Stimulated activated CD4-positive, alpha-beta T cell treated with anti-CD3 and anti-CD28 coated beads, Interleukin-12 subunit alpha, Interleukin-12 subunit beta, amount 100 ng/mL, for 4 hours (primary cell): ENCODE results near the gene FAM53A.
"Not testable (repeated sequence)": the region's sequence is repeated elsewhere in the genome, so short reads cannot be mapped to it uniquely, and the experiment has no call there.

ENCODE experiments used
- DNase-seq: peaks from one replicate; pipeline ENCODE4 v3.0.0-alpha.2; 2020

FAM53A gene

DNA sequence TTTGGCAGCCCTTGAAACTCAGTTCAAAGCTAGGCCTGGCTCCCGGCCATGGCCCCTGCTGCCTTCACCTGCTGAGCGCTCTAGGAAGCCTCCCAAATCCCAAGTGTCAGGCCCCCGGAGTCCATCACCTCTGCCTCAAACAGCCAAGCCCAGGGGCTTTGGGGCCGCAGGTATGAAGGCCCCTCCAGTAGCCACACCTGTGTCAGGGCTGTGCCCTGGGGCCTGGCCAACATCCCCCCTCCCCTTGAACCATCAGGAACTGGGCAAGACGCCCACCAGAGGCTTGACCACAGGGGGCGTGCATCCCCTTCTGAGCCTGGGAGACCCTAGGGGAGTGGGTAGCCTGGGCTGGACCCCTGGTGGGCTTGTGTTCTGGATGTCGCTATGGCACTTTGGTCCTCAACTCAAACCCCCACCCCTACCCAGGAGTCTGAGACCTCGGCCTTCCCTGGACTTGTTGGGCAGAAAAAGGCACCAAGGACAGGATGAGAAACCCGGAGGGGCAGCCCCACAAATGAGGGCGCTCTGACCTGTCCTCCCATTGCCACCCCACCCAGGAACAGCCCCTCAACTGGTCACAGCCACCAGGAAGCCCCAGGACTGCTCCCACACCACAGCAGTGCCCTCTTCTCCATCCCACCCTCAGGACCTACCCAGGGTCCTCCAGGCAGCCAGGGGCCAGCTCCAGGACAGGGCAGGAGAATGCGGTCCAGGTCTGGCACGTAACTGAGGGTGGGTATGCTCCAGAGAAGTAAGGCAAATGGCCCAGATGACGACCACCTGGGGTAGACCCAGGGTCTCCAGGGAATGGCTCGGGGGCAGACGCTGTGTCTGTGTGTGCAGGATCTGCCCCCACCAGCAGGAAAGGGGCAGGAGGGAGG is 32.2 kb upstream of the FAM53A start:
- DNase-seq, result no peak

DNA sequence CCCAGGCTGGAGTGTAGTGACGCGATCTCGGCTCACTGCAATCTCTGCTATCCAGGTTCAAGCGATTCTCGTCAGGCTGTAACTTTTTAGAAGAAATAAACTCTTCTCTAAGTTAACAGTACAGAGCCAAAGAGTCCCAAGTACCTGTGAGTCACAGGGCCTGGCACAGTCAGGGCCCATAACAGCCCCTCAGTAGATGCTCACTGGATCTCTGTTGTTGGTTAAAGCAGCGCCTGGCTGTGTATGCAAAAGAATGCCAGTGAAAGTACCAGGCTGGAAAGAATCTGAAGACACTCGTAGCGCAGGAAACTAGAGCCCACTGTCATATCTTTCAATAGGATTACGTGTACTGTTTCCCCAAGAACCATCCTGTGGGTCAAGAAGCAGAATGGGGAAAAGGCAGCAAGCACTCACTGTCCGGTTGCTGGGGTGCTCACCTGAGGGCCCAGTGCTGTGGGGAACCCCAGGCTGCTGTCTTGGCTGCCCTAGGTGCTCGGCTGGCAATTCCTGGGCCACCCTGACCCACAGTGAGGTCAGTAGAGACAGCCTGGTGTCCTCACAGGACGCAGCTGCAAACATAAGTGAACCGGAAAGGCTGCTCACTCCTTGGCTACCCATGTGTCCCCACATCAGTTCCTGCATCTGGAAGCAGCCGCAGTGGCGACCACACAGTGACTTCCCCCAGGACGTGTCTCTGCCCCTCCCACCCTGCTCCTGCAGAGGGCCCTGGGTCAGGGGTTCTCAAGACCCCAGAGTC is 31.1 kb upstream of the FAM53A start:
- DNase-seq, result no peak

DNA sequence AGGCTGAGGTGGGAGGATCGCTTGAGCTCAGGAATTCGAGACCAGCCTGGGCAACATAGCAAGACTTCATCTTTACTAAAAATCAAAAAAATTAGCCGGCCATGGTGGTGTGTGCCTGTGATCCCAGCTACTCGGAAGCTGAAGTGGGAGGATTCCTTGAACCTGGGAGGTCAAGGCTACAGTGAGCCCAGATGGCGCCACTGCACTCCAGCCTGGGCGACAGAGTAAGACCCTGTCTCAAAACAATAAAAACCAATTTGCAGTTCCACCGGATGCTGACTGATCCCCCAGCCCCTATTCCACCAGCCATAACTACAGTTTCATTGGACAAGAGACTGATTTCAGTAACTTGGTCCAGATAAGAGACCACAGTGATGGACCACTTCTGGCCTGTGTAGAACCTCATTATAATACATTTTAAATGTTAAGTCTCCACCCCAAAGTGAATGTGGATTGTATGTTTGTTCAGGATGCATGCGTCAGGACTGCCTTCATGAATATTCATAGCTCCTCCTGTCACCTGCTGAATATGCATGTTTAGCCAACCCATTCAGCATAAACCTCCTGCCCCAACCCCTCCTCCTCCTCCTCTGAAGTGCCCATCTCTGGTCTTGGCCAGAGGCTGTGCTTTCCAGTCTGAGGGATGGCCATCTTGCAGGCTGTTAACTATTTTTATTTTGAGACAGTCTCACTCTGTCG is 30.3 kb upstream of the FAM53A start:
- DNase-seq, result no peak

DNA sequence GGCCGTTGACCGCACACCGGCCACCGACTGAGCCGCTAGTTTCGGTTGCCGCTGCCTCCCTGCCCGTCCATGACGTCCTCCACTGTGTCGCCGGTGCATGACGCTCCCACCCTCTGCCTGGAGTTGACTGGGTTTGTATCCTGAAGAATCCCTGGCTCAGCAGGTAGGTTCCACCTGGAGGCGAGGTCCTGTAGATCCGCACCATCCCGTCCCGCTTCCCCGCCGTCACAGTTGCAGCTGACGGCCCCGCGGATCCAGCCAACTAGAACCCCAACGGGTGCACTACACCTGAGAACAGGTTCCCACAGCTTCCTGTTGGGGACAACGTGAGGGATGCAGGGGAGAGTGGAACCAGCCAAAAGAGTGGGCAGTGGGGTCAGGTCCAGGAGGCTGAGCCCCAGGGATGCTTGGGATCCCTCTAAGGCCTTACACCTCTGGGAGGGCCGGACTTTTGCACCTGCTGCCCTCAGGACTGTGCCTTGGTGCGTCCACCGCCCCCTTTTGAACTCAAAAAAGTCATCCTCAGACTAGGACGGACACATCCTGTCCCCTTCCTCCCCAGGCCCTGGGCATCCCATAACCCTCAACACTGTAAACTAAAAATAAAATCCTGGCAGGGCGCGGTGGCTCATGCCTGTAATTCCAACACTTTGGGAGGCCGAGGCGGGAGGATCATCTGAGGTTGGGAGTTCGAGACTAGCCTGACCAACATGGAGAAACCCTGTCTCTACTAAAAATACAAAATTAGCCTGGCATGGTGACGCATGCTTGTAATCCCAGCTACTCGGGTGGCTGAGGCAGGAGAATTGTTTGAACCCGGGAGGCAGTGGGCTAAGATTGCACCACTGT is 29.1 kb upstream of the FAM53A start:
- no peak for DNase-seq

DNA sequence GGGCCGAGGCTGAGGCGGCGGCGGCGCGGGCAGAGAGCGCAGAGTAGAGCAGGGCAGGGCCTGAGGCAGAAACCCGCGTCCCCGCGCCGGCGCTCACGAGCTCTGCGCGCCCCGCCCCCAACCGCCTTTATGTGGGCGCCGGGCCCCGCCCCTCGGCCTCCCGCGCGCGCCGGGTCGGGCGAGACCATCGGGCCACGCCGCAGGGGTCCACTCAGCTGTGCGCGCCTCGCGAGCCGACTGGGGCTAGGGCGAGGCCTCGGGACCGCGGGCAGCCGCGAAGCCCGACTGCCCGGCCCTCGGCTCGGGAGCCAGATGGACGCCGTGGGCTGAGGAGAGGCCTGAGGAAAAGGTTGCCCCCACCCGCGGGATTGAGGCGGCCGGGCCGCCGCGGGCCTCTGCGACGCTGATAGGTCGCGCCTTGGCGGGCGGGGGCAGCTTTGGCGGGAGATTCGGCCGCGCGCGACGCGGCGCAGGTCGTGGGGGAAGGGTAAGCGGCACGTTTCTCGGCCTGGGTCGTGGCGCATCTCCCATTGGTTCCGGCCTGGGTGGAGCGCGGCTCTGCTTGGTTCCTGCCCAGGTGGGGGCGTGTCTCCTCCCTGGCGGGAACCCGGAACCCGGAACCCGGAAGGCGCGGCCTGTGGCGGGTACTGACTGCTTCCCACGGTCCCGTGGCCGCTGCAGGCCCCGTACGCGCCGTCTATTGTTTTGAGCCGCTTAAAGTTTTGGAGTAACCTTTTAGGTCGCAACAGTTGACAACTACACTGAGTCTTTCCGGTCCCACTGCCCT is 28.3 kb upstream of the FAM53A start, which contains the start of gene SLBP:
TSS of gene SLBP (minus strand) at position 104 of the 787 bp plus-strand sequence. CDS start 131 bp downstream, outside the sequence.
- DNase-seq, result peak; percentile 98

DNA sequence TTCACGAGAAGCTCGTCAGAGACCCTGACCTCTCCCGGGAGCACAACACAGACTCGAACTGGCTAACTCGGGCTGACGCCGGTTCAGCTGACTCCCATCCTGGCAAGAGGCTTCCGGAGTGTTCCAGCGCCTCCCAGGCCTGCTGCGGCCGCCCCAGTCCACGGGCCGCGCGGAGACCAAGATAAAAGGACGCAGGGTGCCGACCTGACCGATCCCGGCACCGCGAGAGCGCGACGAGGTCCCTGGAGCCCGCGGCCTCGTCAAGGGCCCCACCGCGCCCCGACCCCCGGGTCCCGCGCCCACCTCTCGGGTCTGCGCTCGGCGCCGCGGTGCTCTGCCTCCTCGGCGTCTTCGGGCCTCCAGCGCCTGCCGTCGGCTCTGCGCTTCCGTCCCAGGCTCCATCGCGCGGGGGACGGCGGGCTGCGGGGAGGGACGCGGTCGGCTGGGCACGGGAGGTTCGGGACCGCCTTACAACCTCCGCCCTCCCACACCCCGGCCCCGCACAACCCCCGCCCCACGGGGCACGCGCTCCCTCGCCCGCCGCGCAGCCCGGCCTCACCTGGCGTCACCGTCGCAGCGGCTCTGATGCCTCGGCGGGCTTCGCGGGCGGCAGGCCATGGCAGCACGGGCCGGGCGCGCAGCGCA is 27.6 kb upstream of the FAM53A start:
- peak; percentile 39 for DNase-seq

DNA sequence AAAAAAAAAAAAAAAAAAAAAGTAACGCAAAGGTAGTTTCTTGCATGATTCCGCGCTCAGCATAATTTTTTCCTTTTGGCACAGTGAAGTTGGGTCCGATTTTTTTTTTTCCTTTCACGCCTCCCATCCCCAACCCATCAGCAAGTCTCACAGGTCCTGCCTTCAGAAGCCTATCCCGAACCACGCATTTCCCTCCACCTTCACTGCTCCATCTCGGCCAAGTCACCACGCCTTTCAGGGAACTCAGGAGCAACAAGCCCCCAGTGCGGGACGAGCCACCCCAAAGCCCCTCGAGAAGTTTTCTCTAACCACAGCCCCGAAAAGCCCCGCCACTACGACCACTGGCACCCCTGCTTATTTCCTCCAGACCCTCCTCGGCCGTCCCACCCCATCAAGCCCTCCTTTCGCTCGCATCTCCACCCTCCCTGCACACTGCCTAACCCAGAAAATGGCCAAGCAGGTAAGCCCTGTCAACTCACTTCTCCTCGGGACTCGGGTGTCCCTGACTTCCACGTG is 27.0 kb upstream of the FAM53A start:
- DNase-seq, result no peak

DNA sequence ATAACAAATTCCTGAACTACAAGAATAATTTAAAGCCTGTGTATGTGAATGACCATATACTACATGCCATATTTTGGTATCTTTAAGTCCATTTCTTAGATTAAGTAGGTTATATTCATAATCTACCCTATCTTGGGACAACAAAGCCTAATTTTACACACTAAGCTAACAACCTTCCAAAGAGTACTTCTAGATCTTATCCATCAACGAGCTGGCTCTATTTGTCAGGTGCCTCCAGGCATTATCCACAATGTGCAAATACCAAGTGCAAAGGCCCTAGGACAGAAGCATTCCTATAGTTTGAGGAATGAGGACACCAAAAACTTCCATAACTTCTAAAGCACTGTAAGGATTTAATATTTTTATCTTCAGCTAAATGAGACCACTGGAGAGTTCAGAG is 24.5 kb upstream of the FAM53A start:
- no peak for DNase-seq

DNA sequence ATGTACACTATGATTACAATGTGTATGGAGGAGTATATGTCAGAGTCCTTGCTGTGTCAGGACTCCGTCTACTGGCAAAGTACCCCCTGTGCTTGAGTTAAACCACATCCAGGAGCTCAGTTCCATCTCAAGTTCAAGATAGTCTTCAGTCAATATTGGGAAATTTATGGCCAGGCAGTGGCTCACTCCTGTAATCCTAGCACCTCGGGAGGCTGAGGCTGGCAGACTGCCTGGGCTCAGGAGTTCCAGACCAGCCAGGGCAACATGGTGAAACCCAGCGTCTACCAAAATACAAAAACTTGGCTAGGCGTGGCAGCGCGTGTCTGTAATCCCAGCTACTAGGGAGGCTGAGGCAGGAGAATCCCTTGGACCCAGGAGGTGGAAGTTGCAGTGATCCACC is 22.2 kb upstream of the FAM53A start:
- DNase-seq, result no peak

DNA sequence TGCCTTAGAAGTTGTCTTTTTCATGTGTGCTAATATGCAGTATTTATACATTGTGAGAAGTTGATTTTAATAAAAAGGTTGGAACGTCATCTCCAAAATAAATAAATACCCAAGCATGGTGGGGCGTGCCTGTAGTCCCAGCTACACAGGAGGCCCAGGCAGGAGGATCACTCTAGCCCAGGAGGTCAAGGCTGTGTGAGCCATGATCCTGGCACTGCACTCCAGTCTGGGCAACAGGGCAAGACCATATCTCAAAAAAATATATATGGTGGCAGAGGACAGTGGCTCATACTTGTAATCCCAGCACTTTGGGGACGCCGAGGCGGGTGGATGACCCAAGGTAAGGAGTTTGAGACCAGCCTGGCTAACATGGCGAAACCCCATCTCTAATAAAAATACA is 21.6 kb upstream of the FAM53A start:
- DNase-seq, result no peak

DNA sequence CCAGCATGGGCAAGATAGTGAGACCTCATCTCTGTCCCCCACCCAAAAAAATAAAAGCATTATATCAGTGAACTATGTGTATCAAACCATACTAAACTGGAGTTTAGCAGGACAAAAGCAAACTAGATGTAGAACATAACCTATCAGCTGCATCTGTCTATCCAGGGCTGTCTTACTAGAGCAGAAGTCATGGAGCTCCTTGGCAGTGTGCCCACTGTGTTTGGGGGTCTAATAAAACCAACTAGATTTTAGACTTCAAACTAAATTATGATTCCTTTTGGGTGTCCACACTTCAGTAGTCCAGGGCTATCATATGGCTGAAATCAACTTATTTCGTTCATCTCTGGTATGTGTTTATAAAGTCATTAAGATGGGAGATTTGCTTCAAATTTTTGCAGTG is 19.8 kb upstream of the FAM53A start:
- DNase-seq, result no peak

DNA sequence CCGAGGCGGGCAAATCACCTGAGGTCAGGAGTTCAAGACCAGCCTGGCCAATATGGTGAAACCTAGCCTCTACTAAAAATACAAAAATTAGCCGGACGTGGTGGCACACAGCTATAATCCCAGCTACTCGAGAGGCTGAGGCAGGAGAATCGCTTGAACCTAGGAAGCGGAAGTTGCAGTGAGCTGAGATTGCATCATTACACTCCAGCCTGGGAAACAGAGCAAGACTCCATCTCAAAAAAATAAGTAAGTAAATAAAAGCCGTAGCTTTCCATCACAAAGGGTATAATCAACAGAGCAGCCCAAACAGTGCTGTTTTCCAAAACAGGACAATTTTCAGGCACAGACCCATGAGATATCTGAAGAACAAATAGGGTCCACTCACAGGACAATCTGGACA is 17.6 kb upstream of the FAM53A start:
- not testable (repeated sequence) for DNase-seq

DNA sequence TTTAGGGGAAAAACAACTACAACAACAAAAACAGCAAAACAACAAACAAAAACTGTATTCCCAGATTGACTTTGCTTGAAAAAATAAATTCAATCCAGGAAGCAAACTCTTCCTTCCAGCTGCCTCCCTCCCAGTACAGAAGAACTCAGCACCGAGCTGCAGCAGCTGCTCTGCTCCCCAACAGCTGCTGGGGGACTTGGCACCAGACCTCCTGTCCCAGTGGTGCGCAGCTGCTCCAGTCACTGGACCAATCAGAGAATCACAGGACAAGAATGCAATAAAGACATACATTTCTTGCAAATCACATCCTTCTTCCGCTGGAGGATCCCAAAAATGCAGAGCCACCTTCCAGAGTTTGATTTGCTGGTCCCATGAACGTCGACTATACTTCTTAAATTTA is 11.8 kb upstream of the FAM53A start:
- no peak for DNase-seq

DNA sequence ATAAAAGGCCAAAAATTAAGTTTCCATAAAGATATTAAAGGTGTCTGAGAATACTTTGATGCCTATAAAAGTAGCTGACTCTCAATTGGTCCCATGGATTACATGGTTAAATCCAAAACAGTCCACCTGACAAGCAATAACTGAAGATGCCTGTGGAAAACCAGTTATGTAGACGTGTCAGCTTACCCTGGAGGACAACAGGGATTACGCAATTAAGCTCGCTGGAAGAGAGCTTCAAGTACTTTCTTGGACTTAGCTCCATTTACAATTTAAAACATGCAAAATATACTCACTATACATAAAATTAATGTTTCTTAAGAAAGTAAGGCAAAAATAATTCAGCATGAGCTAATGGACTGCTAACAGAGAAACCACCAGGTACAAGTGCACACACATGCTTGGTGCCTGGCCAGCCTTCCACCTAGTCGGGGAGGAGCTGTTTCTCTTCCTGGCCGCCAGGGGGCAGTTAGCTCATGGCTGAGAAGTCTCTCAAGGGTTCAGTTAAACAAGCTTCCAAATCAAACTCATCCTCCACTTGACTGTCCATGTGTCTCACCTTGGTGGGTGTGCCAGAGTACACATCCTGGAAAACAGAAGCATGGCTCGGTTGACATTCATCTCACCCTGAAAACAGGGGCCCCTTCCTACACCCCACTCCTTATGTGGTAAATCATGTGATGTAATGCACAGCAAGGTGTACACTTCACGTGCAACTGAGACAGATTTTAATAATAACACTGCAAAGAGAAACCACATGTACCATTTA is 9.2 kb upstream of the FAM53A start:
- peak; percentile 71 for DNase-seq

DNA sequence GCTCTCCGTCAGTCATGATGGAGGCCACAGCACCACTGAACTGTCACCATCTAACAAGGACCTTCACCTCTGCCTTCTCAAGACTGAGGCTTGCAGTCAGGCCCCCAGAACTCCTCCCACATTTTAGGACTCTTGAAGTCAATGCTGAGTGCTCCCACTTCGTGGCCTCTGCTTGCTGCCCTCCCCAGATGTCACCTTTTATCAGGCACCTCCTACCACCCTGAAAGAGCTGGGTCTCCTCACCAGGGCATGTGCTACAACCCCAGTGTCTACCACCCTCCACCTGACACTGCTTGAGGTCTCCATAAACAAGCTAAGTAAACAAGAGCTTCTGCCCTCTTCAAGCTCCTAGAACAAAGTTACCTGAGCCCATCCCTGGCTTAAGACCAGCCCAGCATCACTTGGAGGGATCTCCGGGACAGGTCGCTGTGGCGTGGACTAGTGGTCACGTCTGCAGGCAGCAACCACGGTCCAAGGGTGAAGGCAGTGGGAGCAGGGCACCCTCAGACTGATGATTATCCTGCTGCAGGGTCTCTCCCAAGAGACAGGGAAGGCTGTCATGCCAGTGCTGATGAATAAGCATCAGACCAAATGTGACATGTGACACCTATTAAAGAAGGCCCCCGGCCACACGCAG is 7.7 kb upstream of the FAM53A start:
- no peak for DNase-seq

DNA sequence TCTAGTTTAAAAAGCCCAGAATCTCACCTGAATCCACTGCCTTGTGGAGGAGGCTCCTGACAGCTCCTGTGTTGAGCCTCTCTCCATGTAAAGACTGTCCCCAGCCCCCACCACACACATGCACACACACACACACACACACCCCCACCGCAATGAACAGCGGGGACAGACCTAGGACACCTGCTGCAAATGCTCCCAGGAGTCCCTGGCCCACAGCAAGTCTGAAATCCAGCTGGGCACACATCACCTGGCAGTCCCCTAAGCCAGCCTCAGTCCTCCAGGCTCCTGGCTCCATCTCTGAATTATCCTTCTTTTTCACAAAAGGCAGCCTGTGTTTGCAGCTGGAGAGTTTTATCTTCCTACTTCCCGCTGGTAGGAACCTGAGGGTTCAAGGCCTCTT is 6.6 kb upstream of the FAM53A start:
- DNase-seq, result no peak

DNA sequence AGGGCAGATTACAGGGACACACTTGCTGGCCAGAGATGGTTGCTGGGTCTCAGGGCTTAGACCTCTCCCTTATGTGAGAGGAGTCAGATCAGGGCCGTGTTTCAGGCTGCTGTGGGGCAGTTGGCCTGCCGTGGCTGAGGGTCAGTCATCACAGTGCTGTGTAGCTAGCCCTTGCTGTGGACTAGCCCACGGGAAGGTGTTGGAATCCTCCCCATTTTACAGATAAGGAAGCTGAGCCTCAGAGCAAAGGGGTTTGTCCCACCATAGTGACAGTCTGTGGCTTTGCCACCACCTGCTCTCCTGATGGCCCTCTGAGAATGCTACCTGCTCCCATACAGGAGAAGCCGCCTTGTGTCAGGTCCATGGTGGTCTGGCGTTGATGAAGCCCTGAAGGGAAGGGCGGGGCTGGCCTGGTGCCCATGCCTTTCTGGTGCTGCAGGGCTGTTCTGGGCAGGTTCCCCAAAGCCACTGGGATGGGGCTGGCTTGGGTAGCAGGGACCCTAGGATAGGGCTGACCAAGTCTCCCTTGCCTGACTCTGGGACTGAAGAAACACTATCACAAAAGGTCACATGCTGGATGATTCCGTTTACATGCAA is 2.4 kb upstream of the FAM53A start:
- DNase-seq, result no peak

DNA sequence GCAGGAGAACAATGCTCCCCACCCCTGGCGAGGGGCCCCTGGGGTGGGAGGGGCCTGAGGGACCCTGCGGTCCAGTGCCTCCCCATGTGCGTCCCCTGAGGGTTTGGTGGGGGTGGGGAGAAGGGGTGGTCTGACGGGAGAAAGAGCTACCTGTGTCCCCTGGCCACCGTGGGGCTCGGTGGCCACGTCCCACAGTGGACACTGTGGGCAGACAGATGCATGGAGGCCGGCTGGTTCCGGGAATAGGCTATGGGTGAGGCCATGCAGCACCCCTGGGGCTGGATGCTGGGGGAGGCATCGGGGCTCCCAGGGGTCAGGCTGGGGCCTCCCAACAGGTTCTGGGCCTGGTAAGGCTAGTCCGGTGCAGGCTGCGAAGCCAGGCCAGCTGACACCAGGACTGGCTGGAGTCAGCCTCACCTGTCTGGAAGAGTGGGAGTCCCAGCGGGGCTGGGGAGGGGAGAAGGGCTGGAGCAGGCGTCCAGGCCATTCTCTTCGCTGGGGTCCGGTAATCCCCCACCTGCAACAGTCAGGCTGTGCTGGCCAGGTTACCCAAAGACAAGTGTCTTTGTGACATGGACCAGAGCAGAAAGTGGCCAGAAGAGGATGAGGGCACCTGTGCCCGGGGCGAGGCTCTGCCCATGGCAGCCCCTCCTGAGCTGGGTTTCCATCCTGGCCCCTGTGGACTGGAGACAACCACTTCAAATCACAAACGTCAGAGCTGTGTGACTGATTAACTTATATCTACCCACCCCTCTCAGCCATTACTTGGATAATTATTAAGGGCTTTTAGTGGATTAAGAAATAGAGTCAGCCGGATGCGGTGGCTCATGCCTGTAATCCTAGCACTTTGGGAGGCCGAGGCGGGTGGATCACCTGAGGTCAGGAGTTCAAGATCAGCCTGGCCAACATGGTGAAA is 1.4 kb upstream of the FAM53A start:
- no peak for DNase-seq
